Measurements from ENCODE around the gene USH2A.

The USH2A gene

DNA sequence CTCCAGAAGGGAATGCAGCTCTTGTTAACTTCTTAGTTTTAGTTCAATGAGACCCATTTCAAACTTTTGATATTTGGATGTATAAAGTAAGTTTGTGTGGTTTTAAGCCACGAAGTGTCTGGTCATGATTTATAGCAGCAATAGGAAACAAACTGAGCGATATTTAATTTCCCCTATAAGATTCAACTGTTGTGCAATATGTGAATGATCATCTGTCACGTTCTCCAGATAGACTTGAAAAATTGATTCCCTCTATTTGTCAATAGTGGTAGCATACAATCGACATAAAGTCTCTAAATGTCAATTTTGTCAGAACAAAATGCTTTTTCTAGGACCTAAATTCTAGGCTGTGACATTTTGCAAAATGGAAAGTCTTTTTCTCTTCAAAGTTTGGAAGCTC is 616.0 kb downstream of the USH2A start:
- Histone ChIP-seq H3K9me2 (replicated peaks; ENCODE audit: low read depth, low read length) (no peaks in the 10 kb centered on the region), H3K9ac (ENCODE audit: low read depth, low read length, poor library complexity, severe bottlenecking) (no peak overlapping the region), H3K9me3 (ENCODE audit: insufficient read depth, low read depth, low read length) (peaks cover under 1% of the 10 kb centered on the region; the same call in 1 of the 2 replicates)

DNA sequence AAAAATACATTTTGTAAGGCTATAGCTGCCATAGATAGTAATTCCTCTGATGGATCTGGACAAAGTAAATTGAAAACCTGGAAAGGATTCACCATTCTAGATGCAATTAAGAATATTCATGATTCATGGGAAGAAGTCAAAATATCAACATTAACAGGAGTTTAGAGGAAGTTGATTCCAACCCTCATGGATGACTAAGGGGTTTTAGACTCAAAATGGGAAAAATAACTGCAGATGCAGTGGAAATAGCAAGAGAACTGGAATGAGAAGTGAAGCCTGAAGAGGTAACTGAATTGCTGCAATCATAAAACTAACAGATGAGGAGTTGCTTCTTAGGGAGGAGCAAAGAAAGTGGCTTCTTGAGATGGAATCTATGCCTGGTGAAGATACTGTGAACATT is 625.4 kb downstream of the USH2A start:
- Histone ChIP-seq H3F3A (ENCODE audit: low read depth) (no peaks in the 10 kb centered on the region), H3K9me3 (ENCODE audit: insufficient read depth, low read depth, low read length) (no peaks in the 10 kb centered on the region), H3K4me2 (ENCODE audit: low read depth, low read length, poor library complexity, severe bottlenecking) (no peak overlapping the region), H3K27me3 (ENCODE audit: insufficient read depth, low read length, poor library complexity, severe bottlenecking) (no peaks in the 10 kb centered on the region), H3K4me3 (ENCODE audit: low read length, poor library complexity, severe bottlenecking) (no peak overlapping the region), H3K9ac (ENCODE audit: low read depth, low read length, poor library complexity, severe bottlenecking) (no peak overlapping the region), H3K4me1 (ENCODE audit: insufficient read depth, low read length, poor library complexity, severe bottlenecking) (no peaks in the 10 kb centered on the region), H3K9me2 (replicated peaks; ENCODE audit: low read depth, low read length) (no peaks in the 10 kb centered on the region), H3K79me2 (ENCODE audit: insufficient read depth, low read length) (no peaks in the 10 kb centered on the region), H3K36me3 (ENCODE audit: insufficient read depth, low read length) (no peaks in the 10 kb centered on the region), H2AFZ (ENCODE audit: low read length) (no peak overlapping the region), H4K20me1 (ENCODE audit: insufficient read depth, low read length, poor library complexity, severe bottlenecking) (no peaks in the 10 kb centered on the region)
- no peak for TF ChIP-seq EZH2phosphoT487 (IDR thresholded peaks at IDR 0.05; ENCODE audit: borderline replicate concordance)
- TF ChIP-seq, protein P1, sequence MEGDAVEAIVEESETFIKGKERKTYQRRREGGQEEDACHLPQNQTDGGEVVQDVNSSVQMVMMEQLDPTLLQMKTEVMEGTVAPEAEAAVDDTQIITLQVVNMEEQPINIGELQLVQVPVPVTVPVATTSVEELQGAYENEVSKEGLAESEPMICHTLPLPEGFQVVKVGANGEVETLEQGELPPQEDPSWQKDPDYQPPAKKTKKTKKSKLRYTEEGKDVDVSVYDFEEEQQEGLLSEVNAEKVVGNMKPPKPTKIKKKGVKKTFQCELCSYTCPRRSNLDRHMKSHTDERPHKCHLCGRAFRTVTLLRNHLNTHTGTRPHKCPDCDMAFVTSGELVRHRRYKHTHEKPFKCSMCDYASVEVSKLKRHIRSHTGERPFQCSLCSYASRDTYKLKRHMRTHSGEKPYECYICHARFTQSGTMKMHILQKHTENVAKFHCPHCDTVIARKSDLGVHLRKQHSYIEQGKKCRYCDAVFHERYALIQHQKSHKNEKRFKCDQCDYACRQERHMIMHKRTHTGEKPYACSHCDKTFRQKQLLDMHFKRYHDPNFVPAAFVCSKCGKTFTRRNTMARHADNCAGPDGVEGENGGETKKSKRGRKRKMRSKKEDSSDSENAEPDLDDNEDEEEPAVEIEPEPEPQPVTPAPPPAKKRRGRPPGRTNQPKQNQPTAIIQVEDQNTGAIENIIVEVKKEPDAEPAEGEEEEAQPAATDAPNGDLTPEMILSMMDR (conservative IDR thresholded peaks at IDR 0.05; ENCODE audit: low read length), result no peak

More for the DNA sequence above, 616.0 kb downstream of the USH2A start:
- Histone ChIP-seq H3K27me3 (ENCODE audit: insufficient read depth, low read length, poor library complexity, severe bottlenecking) (no peaks in the 10 kb centered on the region), H3K4me3 (ENCODE audit: low read length, poor library complexity, severe bottlenecking) (no peak overlapping the region), H2AFZ (ENCODE audit: low read length) (no peak overlapping the region), H3K4me2 (ENCODE audit: low read depth, low read length, poor library complexity, severe bottlenecking) (no peak overlapping the region), H3K79me2 (ENCODE audit: insufficient read depth, low read length) (no peaks in the 10 kb centered on the region), H3K36me3 (ENCODE audit: insufficient read depth, low read length) (no peaks in the 10 kb centered on the region), H3K4me1 (ENCODE audit: insufficient read depth, low read length, poor library complexity, severe bottlenecking) (no peaks in the 10 kb centered on the region), H3F3A (ENCODE audit: low read depth) (no peaks in the 10 kb centered on the region), H4K20me1 (ENCODE audit: insufficient read depth, low read length, poor library complexity, severe bottlenecking) (no peaks in the 10 kb centered on the region)
- TF ChIP-seq, protein P1 (conservative IDR thresholded peaks at IDR 0.05; ENCODE audit: low read length), result no peak
- TF ChIP-seq EZH2phosphoT487 (IDR thresholded peaks at IDR 0.05; ENCODE audit: borderline replicate concordance), result no peak

DNA sequence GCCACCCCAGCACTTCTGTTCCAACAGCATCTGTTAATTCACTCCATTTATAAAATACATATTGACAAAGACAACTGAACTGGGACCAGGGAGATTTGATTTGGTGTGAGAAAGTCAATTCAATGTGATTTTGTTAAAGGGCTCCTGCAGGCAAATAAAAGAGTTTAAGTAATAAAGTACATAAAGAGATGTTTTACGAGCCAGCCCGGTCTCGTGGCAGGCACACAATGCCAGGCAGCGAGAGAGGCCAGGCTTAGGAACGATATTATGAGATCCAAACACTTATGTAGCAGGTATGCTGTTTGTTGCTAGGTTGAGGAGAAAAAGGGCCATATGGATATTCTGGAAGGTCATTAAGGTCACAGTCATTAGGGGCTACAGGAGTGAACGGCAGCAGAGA is 629.1 kb downstream of the USH2A start:
- H2AFZ ChIP-seq (ENCODE audit: low read length), result no peak overlapping the region
- no peak overlapping the region for H3K4me2 ChIP-seq (ENCODE audit: low read depth, low read length, poor library complexity, severe bottlenecking)
- H3K9me3 ChIP-seq (ENCODE audit: insufficient read depth, low read depth, low read length), result no peaks in the 10 kb centered on the region
- H3K4me3 ChIP-seq (ENCODE audit: low read length, poor library complexity, severe bottlenecking), result no peak overlapping the region
- TF ChIP-seq EZH2phosphoT487 (IDR thresholded peaks at IDR 0.05; ENCODE audit: borderline replicate concordance), result no peak
- TF ChIP-seq, protein P1 (conservative IDR thresholded peaks at IDR 0.05; ENCODE audit: low read length), result no peak
- H3K9ac ChIP-seq (ENCODE audit: low read depth, low read length, poor library complexity, severe bottlenecking), result no peak overlapping the region
- no peaks in the 10 kb centered on the region for H3K36me3 ChIP-seq (ENCODE audit: insufficient read depth, low read length)
- H3K27me3 ChIP-seq (ENCODE audit: insufficient read depth, low read length, poor library complexity, severe bottlenecking), result no peaks in the 10 kb centered on the region
- no peaks in the 10 kb centered on the region for H4K20me1 ChIP-seq (ENCODE audit: insufficient read depth, low read length, poor library complexity, severe bottlenecking)
- no peaks in the 10 kb centered on the region for H3F3A ChIP-seq (ENCODE audit: low read depth)
- no peaks in the 10 kb centered on the region for H3K9me2 ChIP-seq (replicated peaks; ENCODE audit: low read depth, low read length)
- no peaks in the 10 kb centered on the region for H3K79me2 ChIP-seq (ENCODE audit: insufficient read depth, low read length)
- H3K4me1 ChIP-seq (ENCODE audit: insufficient read depth, low read length, poor library complexity, severe bottlenecking), result no peaks in the 10 kb centered on the region
